Stimulated activated CD8-positive, alpha-beta memory T cell treated with anti-CD3 and anti-CD28 coated beads, Interleukin-12 subunit alpha, Interleukin-12 subunit beta, amount 100 ng/mL, for 4 hours (primary cell): Measurements from ENCODE around the gene NOL4L.

Experiments used
- DNase-seq: peaks from one replicate; pipeline ENCODE4 v3.0.0-alpha.2; 2020; ENCODE audit warnings: low read depth

Gene NOL4L

DNA sequence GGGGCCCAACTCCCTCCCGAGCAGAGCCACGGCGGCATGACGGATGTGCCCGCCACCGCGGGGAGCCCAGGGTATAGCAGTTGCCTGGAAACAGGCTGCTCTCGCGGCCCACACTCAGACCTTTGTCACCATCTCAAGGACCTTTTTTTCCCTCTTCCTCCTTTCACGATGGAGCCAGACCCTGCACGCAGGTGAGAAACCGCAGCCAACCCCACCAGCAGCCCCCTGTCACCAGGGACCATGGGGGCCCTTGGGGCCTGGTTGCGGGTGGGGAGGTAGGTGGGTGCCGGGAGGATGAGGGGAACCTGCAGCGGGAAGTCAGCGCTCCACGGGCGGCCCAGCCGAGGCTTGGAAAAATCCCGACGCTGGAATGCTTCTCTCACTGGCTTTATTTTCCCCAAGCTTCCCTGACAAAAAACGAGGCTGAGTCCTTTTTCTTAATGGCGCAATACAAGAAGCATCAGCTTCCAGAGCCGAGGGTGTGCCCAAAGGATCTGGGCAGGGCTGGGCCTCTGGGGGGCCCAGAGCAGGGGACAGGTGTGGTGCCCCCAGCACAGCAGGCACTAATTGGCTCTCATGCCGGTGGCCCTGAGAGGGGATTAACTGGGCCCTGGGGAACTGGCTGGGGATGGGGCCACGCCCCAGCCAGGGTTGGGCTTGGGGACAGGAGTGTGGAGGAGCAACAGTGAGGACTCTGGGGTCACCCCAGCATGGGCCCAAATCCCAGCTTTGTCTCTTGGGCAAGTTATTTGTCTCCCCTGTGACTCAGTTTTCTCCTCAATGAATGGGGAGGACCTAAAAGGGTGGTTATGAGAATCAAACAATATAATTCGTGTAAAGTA, 23.9 kb downstream of the NOL4L start:
- DNase-seq: no peak

DNA sequence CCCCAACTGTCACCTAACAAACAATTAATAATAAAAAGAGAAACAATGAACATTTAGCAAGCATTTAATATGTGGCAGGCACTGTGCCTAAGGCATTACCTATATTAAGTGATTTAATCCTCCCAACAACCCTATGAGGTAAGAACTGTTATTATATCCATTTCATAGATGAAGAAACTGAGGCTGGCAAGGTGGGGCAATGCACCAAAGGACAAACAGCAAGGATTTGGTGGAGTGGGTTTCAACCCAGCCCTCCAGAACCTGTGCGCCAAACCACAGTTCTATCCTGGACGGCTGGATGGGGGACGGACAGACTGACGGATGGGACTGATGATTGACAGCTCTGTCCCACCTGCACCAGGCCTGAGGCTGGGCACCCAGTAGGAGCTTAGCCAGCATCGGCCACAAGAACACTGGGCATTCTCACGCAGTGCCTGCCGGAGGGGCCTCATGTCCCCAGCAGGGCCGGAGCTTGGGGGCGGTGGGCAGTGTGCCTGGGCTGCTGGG, 24.6 kb downstream of the NOL4L start:
- no peak for DNase-seq

- no peak for DNase-seq
Observed at GRCh38 chr20:32559753-32560380, 25.3 kb downstream of the NOL4L start.

- no peak for DNase-seq
Observed at GRCh38 chr20:32559205-32559752, 25.9 kb downstream of the NOL4L start.

DNA sequence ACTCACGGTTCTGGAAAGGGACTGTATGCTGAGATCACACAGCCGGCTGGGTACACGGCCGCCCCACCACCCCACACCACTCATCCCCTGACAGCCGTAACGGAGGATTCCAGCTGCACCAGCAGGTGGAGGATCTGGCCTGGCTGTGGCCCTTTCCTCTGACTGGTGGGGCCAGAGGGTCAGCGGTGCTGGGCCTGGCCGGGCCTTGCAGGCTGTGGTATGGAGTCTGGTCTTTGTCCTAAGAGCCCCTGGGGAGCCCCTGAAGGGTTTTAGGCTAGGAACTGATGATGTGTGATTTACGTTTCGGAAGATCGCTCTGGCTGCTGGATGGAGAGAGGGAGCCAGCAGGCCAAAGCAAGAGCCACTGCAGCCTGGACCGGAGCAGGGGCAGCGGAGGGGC, 26.6 kb downstream of the NOL4L start:
- DNase-seq: no peak

DNA sequence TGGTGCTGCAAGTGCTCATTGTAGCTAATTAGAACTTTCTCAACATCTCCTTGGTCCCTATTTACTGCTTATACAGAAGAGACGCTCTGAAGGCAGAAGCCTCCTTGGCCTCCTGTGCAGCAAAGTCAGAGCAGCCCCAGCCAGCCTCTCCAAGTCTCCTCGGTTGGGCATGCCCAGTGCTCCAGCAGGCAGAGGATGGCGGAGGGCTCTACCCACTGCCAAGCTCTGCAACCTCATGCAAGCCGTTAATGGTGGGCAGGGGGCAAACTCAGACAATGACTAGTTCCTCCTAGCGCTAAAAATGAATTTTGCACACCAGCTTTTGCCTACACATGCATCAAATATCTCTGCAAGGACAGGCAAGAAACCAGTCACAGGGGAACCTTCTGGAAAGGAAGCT, 27.8 kb downstream of the NOL4L start:
- no peak for DNase-seq

GRCh38 chr20:32556312-32557184, 28.6 kb downstream of the NOL4L start:
- DNase-seq: no peak

GRCh38 chr20:32555584-32555983, 29.5 kb downstream of the NOL4L start:
- no peak for DNase-seq

- DNase-seq: no peak
Observed at GRCh38 chr20:32554965-32555289, 30.2 kb downstream of the NOL4L start.

GRCh38 chr20:32553618-32554017, 31.5 kb downstream of the NOL4L start:
- DNase-seq: no peak

DNA sequence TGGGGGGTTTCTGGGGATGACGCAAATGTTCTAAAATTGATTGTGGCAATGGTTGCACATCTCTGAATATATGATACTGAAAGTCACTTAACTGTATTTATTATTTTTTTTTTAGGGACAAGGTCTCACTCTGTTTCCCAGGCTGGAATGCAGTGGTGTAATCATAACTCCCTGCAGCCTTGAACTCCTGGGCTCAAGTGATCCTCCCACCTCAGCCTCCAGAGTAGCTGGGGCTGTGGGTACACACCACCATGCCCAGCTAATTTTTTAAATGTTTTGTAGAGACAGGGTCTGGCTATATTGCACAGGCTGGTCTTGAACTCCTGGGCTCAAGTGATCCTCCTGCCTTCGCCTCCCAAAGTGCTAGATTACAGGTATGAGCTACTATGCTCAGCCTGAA, 33.4 kb downstream of the NOL4L start:
- DNase-seq: no peak

DNA sequence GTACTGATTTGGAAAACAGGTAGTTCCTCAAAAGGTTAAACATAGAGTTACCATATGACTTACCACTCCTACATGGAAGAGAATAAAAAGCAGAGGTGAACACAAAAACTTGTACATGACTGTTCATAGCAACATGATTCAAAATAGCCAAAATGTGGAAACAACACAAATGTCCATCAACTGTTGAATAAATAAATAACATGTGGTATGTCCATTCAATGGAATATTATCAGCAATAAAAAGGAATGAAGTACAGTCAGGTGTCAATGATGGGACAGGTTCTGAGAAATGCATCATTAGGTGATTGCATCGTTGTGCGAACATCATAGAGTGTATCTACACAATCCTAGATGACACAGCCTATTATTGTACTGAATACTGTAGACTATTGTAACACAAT, 35.3 kb downstream of the NOL4L start:
- DNase-seq: no peak

- no peak for DNase-seq
Observed at GRCh38 chr20:32547753-32548034, 37.4 kb downstream of the NOL4L start.

GRCh38 chr20:32546918-32547752, 38.0 kb downstream of the NOL4L start:
- no peak for DNase-seq

DNA sequence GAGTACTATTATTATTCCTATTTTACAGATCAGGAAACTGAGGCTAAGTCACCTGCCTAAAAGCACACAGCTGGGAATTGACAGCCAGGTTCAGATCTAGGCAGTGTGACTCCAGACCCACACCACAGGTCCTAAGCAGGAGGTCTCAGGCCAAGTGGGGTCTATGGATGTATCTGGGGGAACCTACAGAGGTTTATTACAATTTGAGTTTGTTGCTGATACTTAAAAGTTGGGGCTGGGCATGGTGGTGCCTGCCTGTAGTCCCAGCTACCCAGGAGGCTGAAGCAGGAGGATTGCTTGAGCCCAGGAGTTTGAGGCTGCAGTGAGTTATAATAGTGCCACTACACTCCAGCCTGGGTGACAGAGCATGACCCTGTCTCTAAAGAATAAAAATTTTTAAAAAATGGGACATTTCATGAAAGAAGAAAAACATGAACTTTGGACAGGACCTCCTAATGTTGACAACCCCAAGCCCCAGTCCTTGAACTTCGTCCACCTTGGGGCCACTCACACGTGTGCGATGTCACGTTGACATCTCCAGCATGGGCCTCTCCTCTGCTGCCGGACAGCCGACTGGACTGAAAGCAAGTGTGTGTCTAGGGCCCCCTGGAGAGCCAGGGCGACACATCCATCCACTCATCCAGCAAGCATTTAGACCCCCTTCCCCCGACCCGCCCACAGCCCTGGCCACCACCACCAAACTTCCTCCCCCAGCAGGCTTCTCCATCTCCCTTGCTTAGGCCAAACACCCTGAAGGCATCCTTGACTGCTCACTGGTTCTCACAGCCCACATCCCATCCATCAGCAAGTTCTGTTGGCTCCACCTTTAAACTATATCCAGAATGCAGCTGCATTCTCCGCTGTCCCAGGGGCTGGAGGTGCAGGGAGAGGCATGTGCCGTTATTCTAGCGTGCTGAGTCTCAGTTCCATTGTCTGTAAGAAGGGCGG, 40.0 kb downstream of the NOL4L start:
- DNase-seq: no peak

DNA sequence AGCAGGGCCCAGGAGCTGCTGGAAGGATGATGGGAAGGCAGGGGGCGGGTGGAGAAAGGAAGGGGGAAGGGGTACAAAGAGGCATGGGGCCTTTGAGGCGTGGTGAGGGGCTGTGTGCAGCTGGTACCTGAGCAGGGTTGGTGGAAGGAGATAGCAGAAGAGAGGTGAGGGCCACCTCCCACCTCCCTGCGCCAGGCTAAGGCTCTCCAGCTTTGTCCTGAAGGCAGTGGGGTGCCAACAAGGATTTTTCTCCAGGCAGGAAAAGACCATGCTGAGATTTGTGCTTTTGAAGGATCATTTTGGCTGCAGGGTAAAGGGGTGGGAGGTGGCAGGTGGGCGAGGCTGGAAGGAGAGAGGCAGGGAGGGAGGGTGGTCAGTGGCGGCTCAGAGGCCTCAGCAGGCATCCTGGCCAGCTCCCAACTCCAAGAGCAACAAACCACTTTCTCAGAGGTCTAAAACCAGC, 40.8 kb downstream of the NOL4L start:
- DNase-seq: no peak

GRCh38 chr20:32543570-32544259, 41.4 kb downstream of the NOL4L start:
- DNase-seq: no peak

- no peak for DNase-seq
Observed at GRCh38 chr20:32542259-32542615, 42.9 kb downstream of the NOL4L start.

DNA sequence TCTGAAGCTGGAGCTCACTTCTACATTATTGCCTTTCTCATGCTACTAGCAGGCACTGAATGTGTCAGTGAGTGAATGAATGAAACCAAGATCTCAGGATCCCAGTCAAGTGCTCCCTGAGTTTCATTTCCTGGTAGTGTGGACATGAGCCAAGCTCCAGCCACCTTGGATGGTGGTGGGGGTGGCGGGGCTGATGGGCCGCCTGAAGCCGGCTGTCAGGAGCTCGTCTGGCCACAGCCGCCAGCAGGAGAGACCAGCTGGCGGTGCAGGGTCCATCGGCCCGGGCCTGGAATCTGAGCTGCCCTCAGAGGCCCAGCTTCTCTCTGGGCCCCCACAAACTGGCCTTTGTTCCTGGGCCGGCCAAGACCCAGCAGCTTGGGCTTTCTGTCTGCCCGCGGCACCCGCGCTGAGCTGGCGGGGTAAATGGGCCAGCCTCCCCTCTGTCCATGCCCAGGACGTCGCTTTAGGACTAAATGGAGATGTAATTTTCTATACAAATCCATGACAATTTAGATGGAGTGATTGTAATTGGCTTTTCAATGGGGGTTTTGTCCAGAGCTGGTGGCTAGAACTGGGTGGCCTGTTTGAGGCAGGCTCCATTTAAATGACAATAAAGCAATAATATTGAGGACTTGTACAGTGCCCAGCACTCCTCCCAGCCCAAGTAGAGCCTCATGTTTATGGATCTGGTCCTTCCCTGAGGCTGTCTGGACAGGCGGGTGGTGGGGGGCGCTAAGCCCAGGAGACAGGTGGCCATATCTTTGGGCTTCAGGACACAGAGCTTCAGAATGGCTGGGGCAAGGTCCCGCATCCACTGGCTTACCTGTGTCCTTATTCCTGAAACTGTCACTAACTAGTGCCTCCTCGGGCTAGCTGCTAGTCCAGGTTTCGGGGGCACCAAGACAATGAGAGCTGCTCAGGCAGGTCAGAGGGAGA, 43.5 kb downstream of the NOL4L start:
- no peak for DNase-seq
